NCI-H2227 (cell line): ENCODE results near the gene PNPLA1.

Experiments
- DNase-seq: peaks from one replicate; lab custom pipeline; 2025; ENCODE audit not compliant: unreplicated experiment; lab: John Stamatoyannopoulos, UW

Gene PNPLA1

DNA sequence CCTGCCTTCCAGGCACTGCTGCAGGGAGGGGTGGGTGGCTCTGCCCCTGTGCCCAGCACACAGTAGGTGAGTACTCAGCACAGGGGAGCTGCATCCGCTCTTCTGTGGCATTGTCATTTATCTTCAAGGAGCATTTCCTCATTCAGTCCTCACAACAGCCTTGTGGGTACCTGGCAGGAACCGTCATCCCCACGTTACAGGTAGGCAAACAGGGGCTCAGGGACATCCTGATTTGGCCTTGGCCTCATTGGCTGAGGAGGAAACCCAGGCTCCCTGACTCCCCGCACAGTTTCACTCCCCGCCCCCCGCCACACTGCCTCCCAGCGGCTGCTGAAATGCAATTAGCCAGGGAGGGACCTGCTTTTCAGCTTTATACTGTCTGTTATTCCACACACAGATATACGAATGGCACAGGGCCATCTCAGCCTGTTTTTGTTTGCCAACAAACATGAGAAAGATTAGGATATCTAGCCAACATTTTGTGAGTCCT, 24.2 kb upstream of the PNPLA1 start:
- DNase-seq: no peak

- no peak for DNase-seq
These were observed 23.2 kb upstream of the PNPLA1 start for GRCh38 chr6:36246506-36247268.

GRCh38 chr6:36247693-36248092, 22.2 kb upstream of the PNPLA1 start:
- no peak for DNase-seq

DNA sequence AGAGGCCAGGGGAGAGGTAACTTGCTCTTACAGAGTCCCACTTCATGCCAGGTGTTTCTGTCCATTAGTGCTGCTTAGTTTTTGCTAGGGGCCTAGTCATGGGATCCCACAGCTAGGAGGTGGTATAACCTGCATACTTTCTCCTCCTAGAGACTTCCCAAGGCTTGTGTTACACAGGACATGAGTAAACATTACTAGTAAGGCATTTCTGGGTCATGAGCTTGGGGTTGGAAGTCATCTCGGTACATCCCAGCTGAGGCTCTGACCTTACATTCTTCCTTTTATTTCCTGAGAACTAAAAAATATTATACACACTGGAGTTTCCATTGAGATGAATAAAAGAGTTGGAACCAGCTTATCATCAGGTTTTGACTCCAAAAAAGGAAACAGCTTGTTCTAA, 20.9 kb upstream of the PNPLA1 start:
- DNase-seq: no peak

DNA sequence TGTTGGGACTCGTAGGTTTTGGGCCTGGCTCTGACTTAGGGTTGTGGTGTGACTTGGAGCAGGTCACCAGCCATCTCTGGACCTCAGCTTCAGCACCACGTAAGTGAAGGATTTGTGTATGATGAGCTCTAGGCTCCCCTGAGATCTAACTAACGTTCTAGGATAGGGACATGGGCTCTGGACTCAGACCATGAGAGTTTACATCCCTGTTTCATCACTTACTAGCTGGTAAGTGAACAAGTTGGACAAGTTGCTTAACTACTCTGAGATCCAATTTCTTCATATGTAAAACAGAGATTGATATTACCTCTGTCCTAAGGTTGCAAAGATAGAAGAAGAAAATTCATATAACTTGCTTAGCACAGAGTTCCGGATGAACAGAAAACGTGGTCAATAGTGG, 20.3 kb upstream of the PNPLA1 start:
- no peak for DNase-seq

- no peak for DNase-seq
These were observed 17.9 kb upstream of the PNPLA1 start for GRCh38 chr6:36252005-36252404.

DNA sequence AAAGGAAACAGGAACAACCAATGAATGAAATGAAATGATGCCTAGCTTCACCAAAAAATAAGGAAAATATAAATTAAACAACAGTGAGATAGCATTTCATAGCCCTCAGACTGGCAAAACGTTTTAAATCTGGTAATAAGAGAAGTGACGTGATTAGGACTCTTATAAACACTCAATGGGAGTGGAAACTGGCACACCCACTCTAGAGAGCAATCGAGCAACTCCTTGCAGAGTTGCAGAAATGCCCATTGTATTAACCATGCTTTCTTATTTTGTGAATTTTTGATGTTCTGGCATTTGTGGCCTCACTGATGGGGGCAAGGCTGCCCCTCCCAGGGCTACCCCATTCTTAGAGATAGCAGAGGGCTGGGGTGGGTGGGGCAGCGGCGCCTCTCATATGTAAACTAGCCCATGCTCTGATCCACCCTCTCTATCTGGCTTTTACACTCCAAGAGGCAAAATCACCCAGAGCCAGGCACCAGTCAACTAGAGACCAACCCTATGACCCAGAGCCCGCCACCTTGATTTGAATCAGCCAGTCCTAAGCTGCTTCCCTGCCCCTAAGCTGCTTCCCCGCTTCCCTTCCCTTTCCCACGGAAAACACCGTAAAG, 6.4 kb upstream of the PNPLA1 start:
- DNase-seq: no peak

GRCh38 chr6:36265744-36266143, 4.1 kb upstream of the PNPLA1 start:
- no peak for DNase-seq

GRCh38 chr6:36266913-36267644, 2.8 kb upstream of the PNPLA1 start:
- no peak for DNase-seq

- no peak for DNase-seq
These were observed 2.0 kb upstream of the PNPLA1 start for GRCh38 chr6:36267731-36268477.

DNA sequence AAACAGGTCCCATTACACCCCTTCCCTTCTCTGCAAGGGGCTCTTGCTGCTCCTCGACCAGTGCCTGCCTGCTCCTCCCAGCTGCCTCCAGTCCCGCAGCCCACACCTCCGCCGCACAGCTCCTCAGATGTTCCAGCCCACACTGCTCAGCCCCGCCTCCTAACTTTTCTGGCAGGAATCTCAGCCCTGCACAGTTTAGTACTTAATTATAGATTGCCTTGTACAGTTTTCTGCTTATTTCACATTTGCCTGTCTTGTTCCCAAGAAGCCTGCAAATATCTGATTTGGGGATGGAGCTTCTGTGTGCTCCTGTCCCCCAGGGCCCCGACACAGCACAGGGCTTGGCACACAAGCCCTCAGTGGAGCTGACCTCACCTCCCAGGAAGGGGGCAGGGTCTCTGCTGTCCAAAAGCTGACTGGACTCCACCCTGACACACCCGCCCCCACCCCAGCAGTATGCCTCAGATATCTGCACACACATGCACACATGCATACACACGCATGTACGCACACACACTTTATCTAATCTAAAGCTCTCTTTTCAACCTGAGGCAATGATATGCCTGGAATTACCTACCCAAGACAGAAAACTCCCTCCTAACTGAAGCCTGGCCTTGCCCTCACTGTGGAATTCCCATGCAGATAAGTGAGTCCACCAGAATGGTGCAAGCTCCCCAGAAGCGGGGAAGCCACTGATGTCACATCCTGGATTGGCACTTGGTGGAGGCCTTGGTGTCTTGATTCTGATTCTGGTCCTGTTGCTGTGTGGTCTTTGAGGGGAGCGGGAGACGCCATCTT, 1.2 kb upstream of the PNPLA1 start:
- peak; percentile 61 for DNase-seq

DNA sequence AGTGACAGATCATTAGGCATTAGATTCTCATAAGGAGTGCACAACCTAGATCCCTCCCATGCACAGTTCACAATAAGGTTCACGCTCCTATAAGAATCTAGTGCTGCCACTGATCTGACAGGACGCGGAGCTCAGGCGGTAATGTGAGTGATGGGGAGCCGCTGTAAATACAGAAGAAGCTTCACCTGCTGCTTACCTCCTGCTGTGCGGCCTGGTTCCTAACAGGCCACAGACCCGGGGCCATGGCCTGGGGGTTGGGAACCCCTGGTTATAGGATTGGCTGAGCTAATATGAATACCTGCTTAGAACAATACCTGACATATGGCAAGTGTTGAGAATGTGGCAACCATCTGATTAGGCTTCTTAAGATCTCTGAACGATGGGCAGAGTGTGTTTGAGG, 2.4 kb downstream of the PNPLA1 start:
- no peak for DNase-seq

GRCh38 chr6:36273067-36273466, 3.2 kb downstream of the PNPLA1 start:
- DNase-seq: no peak

DNA sequence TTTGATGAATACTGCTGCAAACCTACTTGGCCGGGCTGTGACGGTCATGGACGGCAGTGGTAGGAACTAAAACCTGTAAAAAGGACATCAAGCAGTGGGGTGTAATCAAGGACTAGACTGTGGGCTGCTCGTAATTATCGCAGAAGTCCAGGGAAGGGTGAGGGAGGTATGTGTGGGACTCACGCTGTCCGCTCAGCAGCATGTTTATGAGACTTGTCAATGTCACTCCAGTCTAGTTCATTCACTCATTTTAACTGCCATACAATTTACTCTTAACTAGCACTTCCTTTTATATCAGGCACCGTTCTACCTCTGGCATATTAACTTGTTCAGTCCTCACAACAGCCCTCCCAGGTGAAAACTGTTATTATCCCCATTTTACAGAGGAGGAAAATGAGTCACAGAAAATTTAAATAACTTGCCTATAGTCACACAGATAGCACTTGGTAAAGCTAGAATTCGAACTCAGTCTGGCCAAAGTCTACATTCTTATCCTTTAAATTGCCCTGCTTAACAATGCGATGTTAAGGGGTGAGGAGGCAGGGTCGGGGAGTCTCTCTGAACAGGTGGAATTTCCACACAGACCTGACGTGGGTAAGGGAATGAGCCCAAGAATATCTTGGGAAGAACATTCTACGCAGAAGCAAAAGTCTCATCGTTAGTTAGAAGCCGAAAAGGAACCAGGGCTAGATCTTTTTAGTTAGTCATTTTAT, 4.1 kb downstream of the PNPLA1 start:
- DNase-seq: no peak

- no peak for DNase-seq
These were observed 7.0 kb downstream of the PNPLA1 start for GRCh38 chr6:36276581-36277536.

- no peak for DNase-seq
These were observed 8.1 kb downstream of the PNPLA1 start for GRCh38 chr6:36277946-36278470.

DNA sequence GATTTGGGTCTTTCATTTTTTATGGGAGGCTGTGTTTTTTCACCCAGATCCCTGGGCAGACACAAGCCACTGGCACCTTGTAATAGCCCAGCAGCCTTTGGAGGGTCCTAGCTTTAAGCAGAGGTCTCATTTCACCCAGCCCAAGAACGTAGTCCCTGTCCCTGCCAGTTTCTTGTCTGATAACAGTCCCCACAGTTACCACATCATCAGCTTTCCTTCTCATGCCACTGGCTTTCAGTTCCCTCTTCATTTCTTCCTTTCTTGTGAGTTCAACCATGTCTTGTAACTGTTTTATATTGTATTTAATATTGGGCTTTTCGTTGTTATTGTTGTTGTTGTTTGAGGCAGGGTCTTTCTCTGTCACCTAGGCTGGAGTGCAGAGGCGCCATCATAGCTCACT, 10.6 kb downstream of the PNPLA1 start:
- no peak for DNase-seq

DNA sequence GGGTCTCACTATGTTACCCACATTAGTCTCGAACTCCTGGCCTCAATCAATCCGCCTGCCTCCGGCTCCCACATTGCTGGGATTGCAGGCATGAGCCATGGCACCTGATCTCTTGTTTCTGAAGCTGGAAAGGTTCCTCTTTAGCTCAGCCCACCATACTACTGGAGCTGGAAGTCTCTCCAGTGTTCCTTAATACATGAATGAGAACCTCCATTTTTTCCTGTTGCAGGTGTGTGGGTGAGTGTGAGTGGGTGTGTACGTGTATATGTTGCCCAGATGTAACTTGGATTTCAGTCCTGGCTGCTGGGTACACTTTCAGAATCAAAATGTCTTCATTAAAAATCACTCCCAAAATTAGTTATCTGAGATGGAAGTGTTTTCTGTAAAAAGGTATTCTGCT, 11.1 kb downstream of the PNPLA1 start:
- DNase-seq: no peak

- no peak for DNase-seq
These were observed 13.7 kb downstream of the PNPLA1 start for GRCh38 chr6:36283608-36284007.
